Glomerular visceral epithelial cell (primary cell): ENCODE measurements around the gene MAPK10.
"Not testable (repeated sequence)": the region's sequence is repeated elsewhere in the genome, so short reads cannot be mapped to it uniquely, and the experiment has no call there.

Experiments
- DNase-seq: peaks from one replicate; pipeline ENCODE4 v3.0.0-alpha.2; 2016; ENCODE audit errors: extremely low spot score

The MAPK10 gene

GRCh38 chr4:86338989-86339388 lies 20.9 kb downstream of the MAPK10 start:
- DNase-seq, result peak; percentile 67

DNA sequence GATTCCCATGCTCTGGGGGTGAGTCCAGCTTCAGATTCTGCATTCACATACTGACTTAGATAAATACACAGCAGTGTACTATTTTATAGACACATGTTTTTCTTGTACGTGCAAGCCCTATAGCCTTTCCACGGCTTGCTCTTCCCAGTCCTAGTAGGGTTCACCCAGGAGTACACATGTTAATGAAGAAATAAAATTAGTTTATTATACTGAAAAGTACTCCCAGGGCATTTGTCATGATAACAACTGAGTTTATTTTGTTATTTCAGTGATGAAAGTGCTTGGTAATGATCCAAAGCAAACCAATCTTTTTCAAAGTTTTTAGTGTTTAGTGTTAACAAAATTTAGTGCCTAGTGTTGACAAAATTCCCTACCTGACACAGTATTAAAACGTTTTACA lies 21.3 kb downstream of the MAPK10 start:
- no peak for DNase-seq

GRCh38 chr4:86334020-86334750 lies 25.7 kb downstream of the MAPK10 start:
- DNase-seq, result no peak

- DNase-seq, result no peak
Observed at GRCh38 chr4:86333236-86333635, 26.6 kb downstream of the MAPK10 start.

- DNase-seq, result no peak
Observed at GRCh38 chr4:86330961-86331742, 28.7 kb downstream of the MAPK10 start.

GRCh38 chr4:86330411-86330810 lies 29.4 kb downstream of the MAPK10 start:
- not testable (repeated sequence) for DNase-seq

- DNase-seq, result no peak
Observed at GRCh38 chr4:86329431-86329830, 30.4 kb downstream of the MAPK10 start.

- DNase-seq, result no peak
Observed at GRCh38 chr4:86326400-86326799, 33.5 kb downstream of the MAPK10 start.

DNA sequence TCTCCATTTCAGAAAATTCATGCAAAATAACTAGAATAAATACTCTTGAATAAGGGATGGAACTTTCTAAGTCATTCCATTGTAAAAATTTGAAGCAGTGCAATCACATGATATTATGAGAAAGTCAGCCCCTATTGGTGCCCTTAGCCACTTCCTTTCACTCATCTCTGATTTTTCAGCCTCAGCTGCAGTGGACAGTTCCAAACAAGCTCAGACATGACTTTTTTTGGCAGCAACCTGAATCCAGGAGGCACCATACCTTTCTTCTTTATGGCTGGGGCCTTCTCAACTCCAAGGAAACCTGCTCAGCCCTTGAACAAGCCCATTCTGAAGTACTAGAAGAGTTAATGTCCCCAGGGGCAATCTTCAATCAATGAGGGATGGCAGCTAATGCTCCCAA lies 40.5 kb downstream of the MAPK10 start:
- no peak for DNase-seq

DNA sequence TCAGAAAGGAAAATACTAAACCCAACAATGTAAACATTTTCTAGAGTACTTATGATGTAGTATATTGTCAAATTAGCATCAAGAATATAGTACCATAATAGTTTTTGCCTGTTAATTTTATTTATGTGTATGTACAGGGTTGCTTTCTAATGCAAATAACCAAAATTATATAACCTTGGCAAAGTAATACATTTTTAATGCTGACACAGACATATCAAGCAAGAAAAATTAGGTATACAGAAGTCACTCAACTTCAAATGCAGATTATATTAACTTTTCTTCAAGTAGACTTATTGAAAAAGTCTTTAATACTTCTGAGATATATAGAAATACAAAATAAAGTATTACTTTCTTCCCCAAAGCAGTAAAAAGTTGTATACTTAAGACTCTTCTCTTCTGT lies 44.3 kb downstream of the MAPK10 start:
- DNase-seq, result no peak

- DNase-seq, result no peak
Observed at GRCh38 chr4:86313656-86314055, 46.2 kb downstream of the MAPK10 start.

DNA sequence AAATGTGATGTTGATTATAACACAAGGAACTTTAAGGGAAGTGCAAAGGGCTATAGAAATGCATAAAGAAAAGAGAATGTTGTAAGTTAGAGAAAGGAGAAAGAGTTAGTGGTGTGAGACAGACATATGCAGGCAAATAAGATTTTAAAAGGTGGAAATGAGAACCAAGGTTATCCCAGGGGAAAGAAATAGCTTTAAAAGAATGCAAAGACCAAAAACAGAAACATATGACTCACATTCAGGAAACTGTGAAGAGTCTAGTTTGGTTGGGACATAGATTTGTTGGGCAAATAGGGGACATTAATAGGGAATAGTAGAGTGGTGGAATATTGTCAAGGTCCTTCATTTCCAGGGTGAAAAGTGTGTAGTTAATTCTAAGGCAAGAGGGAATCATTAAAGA lies 52.4 kb downstream of the MAPK10 start:
- DNase-seq, result no peak

GRCh38 chr4:86306816-86307215 lies 53.0 kb downstream of the MAPK10 start:
- peak; percentile 16 for DNase-seq

GRCh38 chr4:86302830-86303229 lies 57.0 kb downstream of the MAPK10 start:
- no peak for DNase-seq

- DNase-seq, result peak; percentile 7
Observed at GRCh38 chr4:86302251-86302650, 57.6 kb downstream of the MAPK10 start.

GRCh38 chr4:86300516-86300915 lies 59.3 kb downstream of the MAPK10 start:
- DNase-seq, result no peak

GRCh38 chr4:86296865-86297264 lies 63.0 kb downstream of the MAPK10 start:
- no peak for DNase-seq

GRCh38 chr4:86294883-86295282 lies 65.0 kb downstream of the MAPK10 start:
- no peak for DNase-seq

- no peak for DNase-seq
Observed at GRCh38 chr4:86291180-86291579, 68.7 kb downstream of the MAPK10 start.

DNA sequence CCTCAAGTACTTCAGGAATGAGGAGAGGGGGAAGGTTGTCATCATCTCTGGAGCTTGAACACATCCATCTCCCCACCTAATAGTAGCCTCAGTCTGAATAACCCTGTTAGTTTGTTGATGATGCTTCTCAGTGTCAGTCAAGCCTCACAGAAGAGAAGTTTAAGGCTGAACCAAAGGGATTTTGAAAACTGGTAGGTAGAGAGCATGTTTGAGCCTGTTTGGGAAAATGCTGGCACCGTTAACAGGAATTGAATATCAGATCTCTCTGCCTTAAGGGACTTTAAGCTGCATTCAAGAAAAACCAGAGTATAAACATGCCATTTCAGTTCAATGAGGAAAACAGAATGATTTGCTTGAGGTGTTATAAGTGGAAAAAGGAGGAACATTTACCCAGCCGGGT lies 73.1 kb downstream of the MAPK10 start:
- DNase-seq, result no peak

DNA sequence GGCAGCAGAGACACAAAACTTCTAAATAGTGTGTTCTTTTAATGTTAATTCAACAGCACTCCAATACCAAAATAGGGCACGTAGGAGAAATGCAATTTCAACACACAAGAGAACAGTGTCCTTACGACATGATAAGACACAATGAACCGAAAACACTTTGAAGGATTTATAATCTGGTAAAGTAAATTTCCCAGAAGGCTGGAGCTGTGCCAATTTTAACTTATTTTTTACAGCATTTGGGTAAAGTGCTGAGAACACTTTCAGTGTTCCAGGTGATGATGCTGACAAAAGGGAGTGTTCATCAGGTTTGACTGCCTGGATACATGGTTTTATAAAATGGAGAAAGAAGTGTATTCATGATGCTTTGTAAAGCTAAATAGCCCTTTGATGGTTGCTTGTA lies 76.5 kb downstream of the MAPK10 start:
- DNase-seq, result no peak

GRCh38 chr4:86280246-86280645 lies 79.6 kb downstream of the MAPK10 start:
- no peak for DNase-seq

GRCh38 chr4:86279293-86279960 lies 80.4 kb downstream of the MAPK10 start:
- no peak for DNase-seq
